Panc1 (cell line): ENCODE data around the gene SURF4. TPM values are rescaled to one million over a fixed set of nuclear protein-coding genes. Genes with fewer than 3 reads are reported as not detected.

Source experiments
- ATAC-seq: fragments of 200-7000 bp; cut with Tn5 transposase; 2 replicates; pipeline ENCODE4 v1.9.1; 2020; ENCODE audit warnings: mild to moderate bottlenecking, moderate library complexity
- BruUV-seq: library from RNA; stranded (reverse); fragments of 400-500 nt; replicated peaks from 2 replicates; lab custom pipeline; 2021; lab: Mats Ljungman, UMichigan
- CTCF ChIA-PET: fragments of 300-600 bp; sonication (Branson Sonifier 250); formaldehyde crosslinking; loops from one replicate; lab custom pipeline; 2022; ENCODE audit warnings: antibody characterized with exemption; lab: Charles Lee
- POLR2A ChIA-PET: fragments of 300-600 bp; sonication (Branson Sonifier 250); formaldehyde crosslinking; loops from one replicate; lab custom pipeline; 2022; ENCODE audit warnings: antibody characterized with exemption; lab: Charles Lee
- DNase-seq: peaks from one replicate; pipeline ENCODE4 v3.0.0-alpha.2; 2010; ENCODE audit warnings: low read depth, low spot score
- H3K27ac ChIP-seq: 2 replicates; pipeline ENCODE4 v1.5.1; 2011; ENCODE audit warnings: mild to moderate bottlenecking, low read length, inconsistent platforms
- H3K27me3 ChIP-seq: fragments of 200-500 bp; sonication (Bioruptor generic); 2 replicates; pipeline ENCODE4 v1.6.0; 2014; ENCODE audit warnings: low read length, inconsistent platforms; ENCODE audit not compliant: control insufficient read depth, insufficient read depth
- H3K36me3 ChIP-seq: fragments of 200-500 bp; sonication (Bioruptor generic); 2 replicates; pipeline ENCODE4 v1.5.1; 2014; ENCODE audit warnings: inconsistent platforms, mild to moderate bottlenecking, low read length, moderate library complexity; ENCODE audit not compliant: control insufficient read depth, insufficient read depth
- H3K4me1 ChIP-seq: 2 replicates; pipeline ENCODE4 v1.5.1; 2011; ENCODE audit warnings: inconsistent platforms, mild to moderate bottlenecking, low read length, moderate library complexity; ENCODE audit not compliant: control insufficient read depth, insufficient read depth
- H3K4me3 ChIP-seq, 2 experiments: 2 replicates each; pipeline ENCODE4 v1.5.1; 2011 to 2012; ENCODE audit warnings: low read depth in 2 of 2, low read length in 2 of 2, mild to moderate bottlenecking in 2 of 2, inconsistent platforms in 1 of 2, moderate library complexity in 1 of 2
- H3K9me3 ChIP-seq: fragments of 200-500 bp; sonication (Bioruptor generic); 2 replicates; pipeline ENCODE4 v1.5.1; 2014; ENCODE audit warnings: low read depth, mild to moderate bottlenecking, inconsistent platforms, low read length, moderate library complexity; ENCODE audit not compliant: control insufficient read depth, insufficient read depth
- CTCF ChIP-seq: fragments of 450-650 bp; IDR thresholded peaks from 2 replicates; pipeline ENCODE4 v1.5.1; 2017; ENCODE audit warnings: mild to moderate bottlenecking
- POLR2AphosphoS5 ChIP-seq: IDR thresholded peaks from 2 replicates; pipeline ENCODE4 v1.6.1; 2012; ENCODE audit warnings: mild to moderate bottlenecking, low read depth, low read length, moderate library complexity
- REST ChIP-seq, 2 experiments: IDR thresholded peaks; 2 replicates each; pipeline ENCODE4 v1.6.1; 2011 to 2012; ENCODE audit warnings: low read depth in 2 of 2, control low read depth in 1 of 2, low read length in 1 of 2, mild to moderate bottlenecking in 1 of 2, moderate library complexity in 1 of 2; ENCODE audit not compliant: insufficient read depth in 1 of 2
- SIN3A ChIP-seq: IDR thresholded peaks from 2 replicates; pipeline ENCODE4 v1.6.1; 2012; ENCODE audit warnings: low read depth, mild to moderate bottlenecking, low read length, moderate library complexity, borderline replicate concordance; ENCODE audit not compliant: insufficient read depth
- TCF7L2 ChIP-seq: IDR thresholded peaks from 2 replicates; pipeline ENCODE4 v1.6.1; 2011; ENCODE audit warnings: mild to moderate bottlenecking, low read depth, low read length, inconsistent platforms
- in situ Hi-C: cut with HindIII; loops from 2 replicates; pipeline ENCODE4 v1.10.0; 2016; ENCODE audit warnings: low sequenced_read_pairs, low pct_unique_long_range_greater_than_20kb
- intact Hi-C: fragments of 100-400 bp; cut with micrococcal nuclease; formaldehyde crosslinking; loops from one replicate; pipeline ENCODE4 v1.10.0; 2022; ENCODE audit not compliant: unreplicated experiment
- total RNA-seq: library from RNA; stranded (reverse); gene quantifications from one replicate; pipeline ENCODE4 v1.2.1, GENCODE V29; 2021; ENCODE audit not compliant: unreplicated experiment

SURF4 gene
- total RNA-seq, 1 experiment from 2014 or later, result 149 TPM

- H3K9me3 ChIP-seq, result no peaks in the 10 kb centered on the region
- in situ Hi-C loops, result no loop called here
- BruUV-seq, result no TSS peak
- ATAC-seq (no peak; the same call in 1 of the 2 replicates), DNase-seq (no peak)
- no peaks in the 10 kb centered on the region; the same call in 1 of the 2 replicates for H3K36me3 ChIP-seq
- POLR2A ChIA-PET, result interaction anchor here (0.6 kb wide), 1 partner anchor 550 kb away, joined by 3 read pairs; no protein-coding TSS in a partner anchor
- no peak for TF ChIP-seq SIN3A
- TF ChIP-seq POLR2AphosphoS5, result no peak
- TF ChIP-seq TCF7L2, result no peak
- TF ChIP-seq REST (IDR thresholded peaks at IDR 0.05; ENCODE audit: insufficient read depth in 1 of 2, low read depth in 2 of 2, low read length in 1 of 2), result no peak
- no peak for TF ChIP-seq CTCF
- intact Hi-C loops, result no loop called here
- H3K27ac ChIP-seq, result no peak overlapping the region
- no peak overlapping the region for H3K4me3 ChIP-seq
- CTCF ChIA-PET, result no interaction called here
- H3K4me1 ChIP-seq, result no peaks in the 10 kb centered on the region
- H3K27me3 ChIP-seq, result no peaks in the 10 kb centered on the region
Measured at GRCh38 chr9:133404454-133405002, 28.7 kb upstream of the SURF4 start.

GRCh38 chr9:133403766-133404453, 28.1 kb upstream of the SURF4 start:
- in situ Hi-C loops, result no loop called here

More at GRCh38 chr9:133403766-133404453, 28.1 kb upstream of the SURF4 start:
- Histone ChIP-seq H3K27me3 (no peaks in the 10 kb centered on the region), H3K27ac (no peak overlapping the region), H3K4me3 (no peak overlapping the region), H3K4me1 (no peaks in the 10 kb centered on the region), H3K9me3 (no peaks in the 10 kb centered on the region), H3K36me3 (no peaks in the 10 kb centered on the region; the same call in 1 of the 2 replicates)
- POLR2A ChIA-PET, result interaction anchor here (0.6 kb wide), 1 partner anchor 549 kb away, joined by 3 read pairs; no protein-coding TSS in a partner anchor
- BruUV-seq, result no TSS peak
- DNase-seq (no peak), ATAC-seq (peak; percentile 53)
- CTCF ChIA-PET, result no interaction called here
- intact Hi-C loops, result no loop called here
- TF ChIP-seq CTCF (peak; percentile 79), SIN3A (no peak), REST (IDR thresholded peaks at IDR 0.05; ENCODE audit: insufficient read depth in 1 of 2, low read depth in 2 of 2, low read length in 1 of 2) (no peak), POLR2AphosphoS5 (0 out of 2 replicates have a peak, but pooled peaks have one; percentile 23), TCF7L2 (no peak)
